ENCODE data around the gene DNAH2. TPM values are rescaled to one million over a fixed set of nuclear protein-coding genes. Genes with fewer than 3 reads are reported as not detected.
"Not testable (repeated sequence)": the region's sequence is repeated elsewhere in the genome, so short reads cannot be mapped to it uniquely, and the experiment has no call there.

Gene DNAH2
- polyA plus RNA-seq, 2 of the 4 experiments (the other 2 are of a cell fraction): 0.01 to 0.08 TPM

DNA sequence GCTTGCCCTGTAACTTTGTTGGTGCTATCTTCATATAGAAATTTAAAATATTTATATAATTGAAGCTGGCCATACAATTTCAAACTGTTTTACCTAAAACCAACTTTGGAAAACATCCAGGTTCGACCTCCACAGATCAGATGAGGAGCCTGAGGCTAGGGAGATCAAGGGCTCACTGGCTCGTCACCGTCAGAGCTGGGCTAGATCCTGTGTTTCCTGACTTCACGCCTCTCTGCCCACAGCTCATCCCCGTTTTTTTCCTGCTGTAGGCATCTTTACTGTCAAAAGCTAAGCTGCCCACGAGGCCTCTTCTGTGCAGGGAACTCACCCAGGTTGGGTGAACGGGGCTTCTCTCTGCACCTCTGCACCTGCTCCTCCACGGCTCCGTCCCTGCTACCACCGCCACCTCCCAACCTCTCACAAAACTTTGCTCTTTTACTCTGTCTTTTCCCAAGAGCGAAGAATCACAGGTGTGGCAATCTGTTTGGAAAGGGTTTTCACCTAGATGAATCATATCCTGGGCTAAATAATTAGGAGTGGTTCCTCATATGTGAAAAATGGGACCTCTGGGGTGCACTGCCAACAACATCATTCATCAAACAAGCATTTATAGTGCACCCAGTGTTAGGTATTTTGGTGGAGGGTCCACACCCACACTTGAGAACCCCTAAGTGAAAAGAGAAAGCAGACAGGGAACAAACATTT is 91.7 kb downstream of the DNAH2 start (continued):
- TF ChIP-seq MAX (IDR thresholded peaks at IDR 0.05): no peak
- no peak for TF ChIP-seq ZSCAN20 (CRISPR knock-in tag; IDR thresholded peaks at IDR 0.05)
- no peak for TF ChIP-seq GATA3 (IDR thresholded peaks at IDR 0.05; ENCODE audit: borderline replicate concordance)
- no peak for TF ChIP-seq FOXS1 (CRISPR knock-in tag; IDR thresholded peaks at IDR 0.05)
- TF ChIP-seq CHD4 (IDR thresholded peaks at IDR 0.05; ENCODE audit: borderline replicate concordance): no peak

DNA sequence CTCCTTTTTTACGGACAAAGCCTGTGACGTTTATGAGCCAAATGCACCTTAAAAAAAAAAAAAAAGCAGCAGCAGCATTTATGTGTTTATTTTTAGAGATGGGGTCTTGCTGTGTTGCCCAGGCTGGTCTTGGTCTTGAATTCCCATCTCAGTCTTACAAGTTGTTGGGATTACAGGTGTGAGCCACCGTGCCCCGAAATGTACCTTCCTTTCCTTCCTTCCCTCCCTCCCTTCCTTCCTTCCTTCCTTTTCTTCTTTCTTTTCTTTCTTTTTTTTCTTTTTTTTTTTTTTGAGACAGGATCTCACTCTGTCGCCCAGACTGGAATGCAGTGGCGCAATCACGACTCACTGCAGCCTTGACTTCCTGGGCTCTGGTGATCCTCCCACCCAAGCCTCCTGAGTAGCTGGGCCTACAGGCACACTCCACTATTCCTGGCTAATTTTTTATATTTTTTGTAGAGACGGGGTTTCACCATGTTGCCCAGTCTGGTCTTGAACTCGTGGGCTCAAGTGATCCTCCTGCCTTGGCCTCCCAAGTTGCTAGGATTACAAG is 92.3 kb downstream of the DNAH2 start:
- peak in 1 of 2 experiments; percentile 31 for DNase-seq (ENCODE audit: low read depth in 1 of 2, low spot score in 1 of 2)
- ATAC-seq, H3K4me3 ChIP-seq, FAIRE-seq, POLR2A ChIA-PET, H3K9me3 ChIP-seq: not testable (repeated sequence)
- 61% methylated on average over 9 of the region's 9 CpGs for WGBS (ENCODE audit: missing lambda C conversion rate)
- peak; percentile 39 to 81; a peak in 3 of 4 replicates for TF ChIP-seq CEBPB (IDR thresholded peaks at IDR 0.05)
- TF ChIP-seq, protein P1, sequence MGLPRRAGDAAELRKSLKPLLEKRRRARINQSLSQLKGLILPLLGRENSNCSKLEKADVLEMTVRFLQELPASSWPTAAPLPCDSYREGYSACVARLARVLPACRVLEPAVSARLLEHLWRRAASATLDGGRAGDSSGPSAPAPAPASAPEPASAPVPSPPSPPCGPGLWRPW (IDR thresholded peaks at IDR 0.05): 0 out of 2 replicates have a peak, but pooled peaks have one; percentile 13
- peak overlapping the region in 1 of 2 experiments; percentile 64; a peak in 3 of 6 replicates for H3K27ac ChIP-seq
- peaks cover 11% of the 10 kb centered on the region for H3K4me1 ChIP-seq
- H3K4me2 ChIP-seq: peak overlapping the region; percentile 46
- CTCF ChIA-PET: interaction anchor here (1.1 to 4.9 kb wide), 4 partner anchors 13 to 248 kb away, joined by 4 to 32 read pairs (median 6); no protein-coding TSS in a partner anchor

- no peak for ATAC-seq
- ChIA-PET POLR2A (no interaction called here), CTCF (interaction anchor here (1.1 to 4.9 kb wide), 9 partner anchors 11 to 246 kb away, joined by 3 to 32 read pairs (median 7); no protein-coding TSS in a partner anchor)
- TF ChIP-seq HOXA7 (CRISPR knock-in tag; IDR thresholded peaks at IDR 0.05) (no peak), MAFK (IDR thresholded peaks at IDR 0.05; ENCODE audit: partially characterized antibody) (no peak), KDM5A (IDR thresholded peaks at IDR 0.05) (no peak), FOSB (CRISPR knock-in tag; IDR thresholded peaks at IDR 0.05) (no peak), SREBF2 (IDR thresholded peaks at IDR 0.05) (no peak), CBX8 (IDR thresholded peaks at IDR 0.05) (no peak), MAX (IDR thresholded peaks at IDR 0.05) (no peak), USF2 (IDR thresholded peaks at IDR 0.05) (no peak), BHLHE40 (IDR thresholded peaks at IDR 0.05; ENCODE audit: low read depth, low read length) (no peak), ZFP36 (IDR thresholded peaks at IDR 0.05; ENCODE audit: borderline replicate concordance, partially characterized antibody) (no peak), CEBPB (IDR thresholded peaks at IDR 0.05) (no peak), HOXB5 (CRISPR knock-in tag; IDR thresholded peaks at IDR 0.05) (no peak), POLR2A (IDR thresholded peaks at IDR 0.05; ENCODE audit: low read length) (no peak), JUNB (IDR thresholded peaks at IDR 0.05) (no peak)
- TF ChIP-seq, protein P2, sequence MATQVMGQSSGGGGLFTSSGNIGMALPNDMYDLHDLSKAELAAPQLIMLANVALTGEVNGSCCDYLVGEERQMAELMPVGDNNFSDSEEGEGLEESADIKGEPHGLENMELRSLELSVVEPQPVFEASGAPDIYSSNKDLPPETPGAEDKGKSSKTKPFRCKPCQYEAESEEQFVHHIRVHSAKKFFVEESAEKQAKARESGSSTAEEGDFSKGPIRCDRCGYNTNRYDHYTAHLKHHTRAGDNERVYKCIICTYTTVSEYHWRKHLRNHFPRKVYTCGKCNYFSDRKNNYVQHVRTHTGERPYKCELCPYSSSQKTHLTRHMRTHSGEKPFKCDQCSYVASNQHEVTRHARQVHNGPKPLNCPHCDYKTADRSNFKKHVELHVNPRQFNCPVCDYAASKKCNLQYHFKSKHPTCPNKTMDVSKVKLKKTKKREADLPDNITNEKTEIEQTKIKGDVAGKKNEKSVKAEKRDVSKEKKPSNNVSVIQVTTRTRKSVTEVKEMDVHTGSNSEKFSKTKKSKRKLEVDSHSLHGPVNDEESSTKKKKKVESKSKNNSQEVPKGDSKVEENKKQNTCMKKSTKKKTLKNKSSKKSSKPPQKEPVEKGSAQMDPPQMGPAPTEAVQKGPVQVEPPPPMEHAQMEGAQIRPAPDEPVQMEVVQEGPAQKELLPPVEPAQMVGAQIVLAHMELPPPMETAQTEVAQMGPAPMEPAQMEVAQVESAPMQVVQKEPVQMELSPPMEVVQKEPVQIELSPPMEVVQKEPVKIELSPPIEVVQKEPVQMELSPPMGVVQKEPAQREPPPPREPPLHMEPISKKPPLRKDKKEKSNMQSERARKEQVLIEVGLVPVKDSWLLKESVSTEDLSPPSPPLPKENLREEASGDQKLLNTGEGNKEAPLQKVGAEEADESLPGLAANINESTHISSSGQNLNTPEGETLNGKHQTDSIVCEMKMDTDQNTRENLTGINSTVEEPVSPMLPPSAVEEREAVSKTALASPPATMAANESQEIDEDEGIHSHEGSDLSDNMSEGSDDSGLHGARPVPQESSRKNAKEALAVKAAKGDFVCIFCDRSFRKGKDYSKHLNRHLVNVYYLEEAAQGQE (IDR thresholded peaks at IDR 0.05): no peak
- Histone ChIP-seq H3K4me3 (no peak overlapping the region), H3K9me3 (no peaks in the 10 kb centered on the region), H3K4me1 (peaks cover 11% of the 10 kb centered on the region), H3K27ac (no peak overlapping the region), H3K4me2 (no peak overlapping the region)
- WGBS (ENCODE audit: missing lambda C conversion rate): 64% methylated on average over 3 of the region's 3 CpGs
- no peak for FAIRE-seq
- DNase-seq (ENCODE audit: low read depth in 1 of 2, low spot score in 1 of 2): no peak
Measured at GRCh38 chr17:7811251-7811650, 93.7 kb downstream of the DNAH2 start.

Measured in A549 (cell line).